ENCODE results near the gene S1PR3.
A peak's percentile ranks its signal among the peaks of the same experiment; 100 is the strongest.

The S1PR3 gene

GRCh38 chr9:89009546-89009840 lies 18.2 kb downstream of the S1PR3 start:
- DNase-seq (ENCODE audit: low spot score) = no peak

GRCh38 chr9:89010056-89010455 lies 18.8 kb downstream of the S1PR3 start:
- DNase-seq (ENCODE audit: low spot score) = no peak

- DNase-seq (ENCODE audit: low spot score) = no peak
These were observed 19.4 kb downstream of the S1PR3 start for GRCh38 chr9:89010526-89011111.

- DNase-seq (ENCODE audit: low spot score) = no peak
These were observed 20.4 kb downstream of the S1PR3 start for GRCh38 chr9:89011683-89012082.

GRCh38 chr9:89012294-89013042 lies 21.2 kb downstream of the S1PR3 start:
- no peak for DNase-seq (ENCODE audit: low spot score)

- DNase-seq (ENCODE audit: low spot score) = no peak
These were observed 22.4 kb downstream of the S1PR3 start for GRCh38 chr9:89013660-89014059.

- no peak for DNase-seq (ENCODE audit: low spot score)
These were observed 22.9 kb downstream of the S1PR3 start for GRCh38 chr9:89014153-89014552.

GRCh38 chr9:89015336-89015735 lies 24.1 kb downstream of the S1PR3 start:
- no peak for DNase-seq (ENCODE audit: low spot score)

- DNase-seq (ENCODE audit: low spot score) = no peak
These were observed 29.5 kb downstream of the S1PR3 start for GRCh38 chr9:89020754-89021153.

- DNase-seq (ENCODE audit: low spot score) = peak; percentile 82
These were observed 30.0 kb downstream of the S1PR3 start for GRCh38 chr9:89021154-89021803.

GRCh38 chr9:89022001-89022759 lies 30.9 kb downstream of the S1PR3 start:
- DNase-seq (ENCODE audit: low spot score) = no peak

GRCh38 chr9:89022902-89023301 lies 31.6 kb downstream of the S1PR3 start:
- DNase-seq (ENCODE audit: low spot score) = no peak

GRCh38 chr9:89023740-89024139 lies 32.5 kb downstream of the S1PR3 start:
- DNase-seq (ENCODE audit: low spot score) = no peak

- DNase-seq (ENCODE audit: low spot score) = no peak
These were observed 33.5 kb downstream of the S1PR3 start for GRCh38 chr9:89024727-89025126.

- no peak for DNase-seq (ENCODE audit: low spot score)
These were observed 34.3 kb downstream of the S1PR3 start for GRCh38 chr9:89025553-89025952.

GRCh38 chr9:89026876-89027275 lies 35.6 kb downstream of the S1PR3 start:
- no peak for DNase-seq (ENCODE audit: low spot score)

- no peak for DNase-seq (ENCODE audit: low spot score)
These were observed 38.5 kb downstream of the S1PR3 start for GRCh38 chr9:89029788-89030187.

GRCh38 chr9:89032173-89032572 lies 40.9 kb downstream of the S1PR3 start:
- DNase-seq (ENCODE audit: low spot score) = no peak

- no peak for DNase-seq (ENCODE audit: low spot score)
These were observed 41.4 kb downstream of the S1PR3 start for GRCh38 chr9:89032661-89033060.

GRCh38 chr9:89036383-89036782 lies 45.1 kb downstream of the S1PR3 start:
- no peak for DNase-seq (ENCODE audit: low spot score)

- DNase-seq (ENCODE audit: low spot score) = no peak
These were observed 45.6 kb downstream of the S1PR3 start for GRCh38 chr9:89036891-89037290.

GRCh38 chr9:89037346-89037745 lies 46.1 kb downstream of the S1PR3 start:
- DNase-seq (ENCODE audit: low spot score) = no peak

- no peak for DNase-seq (ENCODE audit: low spot score)
These were observed 46.6 kb downstream of the S1PR3 start for GRCh38 chr9:89037891-89038290.

All from AG08396 (cell line).